GM18951 (cell line): ENCODE results near the gene HS6ST1.

ENCODE experiments used
- POLR2A ChIP-seq: IDR thresholded peaks from 4 replicates; pipeline ENCODE4 v1.6.1; 2011; ENCODE audit warnings: mild to moderate bottlenecking; ENCODE audit not compliant: insufficient read length, insufficient read depth; ENCODE audit errors: extremely low read depth
- in situ Hi-C: fragments of 300-500 bp; cut with MboI; formaldehyde crosslinking; loops from one replicate; pipeline ENCODE4 v1.12.0; 2022; ENCODE audit warnings: low sequenced_read_pairs, mixed read lengths, inconsistent platforms; ENCODE audit not compliant: unreplicated experiment

Gene HS6ST1

DNA sequence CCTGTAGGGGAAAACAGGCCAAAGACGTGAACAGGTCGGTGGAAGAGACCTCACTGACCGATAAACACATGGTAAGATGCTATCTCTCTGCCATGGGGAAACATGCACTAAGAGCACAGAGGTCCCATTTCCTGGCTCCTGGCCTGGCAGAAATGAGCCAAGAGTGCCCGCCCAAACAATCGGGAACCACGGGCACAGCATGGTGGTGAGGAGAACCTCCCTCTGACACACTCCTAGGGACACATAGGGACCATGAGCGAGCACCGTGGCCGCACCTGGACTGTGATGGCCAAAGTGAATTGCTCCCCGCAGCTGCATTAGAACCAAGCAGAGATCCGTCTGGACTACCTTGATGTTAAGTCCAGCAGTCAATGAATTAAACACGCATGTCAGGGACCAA, 11.1 kb downstream of the HS6ST1 start:
- in situ Hi-C loops = no loop called here
- TF ChIP-seq POLR2A = no peak

DNA sequence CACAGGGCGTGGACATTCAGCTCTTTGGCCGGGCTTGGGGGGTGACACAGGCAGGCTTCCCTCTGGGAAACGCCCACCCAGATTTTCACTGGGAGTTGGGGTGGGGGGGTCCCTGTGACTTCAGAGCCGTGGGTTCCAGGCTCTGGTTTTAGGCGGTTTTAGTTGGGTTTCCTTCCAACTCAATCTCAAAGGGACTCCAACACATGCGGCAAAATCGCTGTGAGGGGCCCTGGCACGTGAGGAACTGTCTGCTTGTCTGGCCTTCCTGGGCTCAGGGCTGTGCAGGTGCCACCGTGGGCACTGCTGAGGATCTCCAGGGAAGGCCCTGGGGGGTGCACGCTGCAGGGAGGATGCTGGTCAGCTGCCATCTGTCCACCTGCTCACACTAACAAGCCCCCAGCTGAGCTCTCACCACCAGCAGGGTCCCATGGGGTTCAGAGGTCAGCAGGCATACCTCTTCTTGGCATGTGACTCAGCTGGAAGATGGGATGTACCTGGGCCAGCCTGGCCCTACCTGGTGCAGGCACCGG, 11.7 kb downstream of the HS6ST1 start:
- TF ChIP-seq POLR2A = no peak
- in situ Hi-C loops = no loop called here

DNA sequence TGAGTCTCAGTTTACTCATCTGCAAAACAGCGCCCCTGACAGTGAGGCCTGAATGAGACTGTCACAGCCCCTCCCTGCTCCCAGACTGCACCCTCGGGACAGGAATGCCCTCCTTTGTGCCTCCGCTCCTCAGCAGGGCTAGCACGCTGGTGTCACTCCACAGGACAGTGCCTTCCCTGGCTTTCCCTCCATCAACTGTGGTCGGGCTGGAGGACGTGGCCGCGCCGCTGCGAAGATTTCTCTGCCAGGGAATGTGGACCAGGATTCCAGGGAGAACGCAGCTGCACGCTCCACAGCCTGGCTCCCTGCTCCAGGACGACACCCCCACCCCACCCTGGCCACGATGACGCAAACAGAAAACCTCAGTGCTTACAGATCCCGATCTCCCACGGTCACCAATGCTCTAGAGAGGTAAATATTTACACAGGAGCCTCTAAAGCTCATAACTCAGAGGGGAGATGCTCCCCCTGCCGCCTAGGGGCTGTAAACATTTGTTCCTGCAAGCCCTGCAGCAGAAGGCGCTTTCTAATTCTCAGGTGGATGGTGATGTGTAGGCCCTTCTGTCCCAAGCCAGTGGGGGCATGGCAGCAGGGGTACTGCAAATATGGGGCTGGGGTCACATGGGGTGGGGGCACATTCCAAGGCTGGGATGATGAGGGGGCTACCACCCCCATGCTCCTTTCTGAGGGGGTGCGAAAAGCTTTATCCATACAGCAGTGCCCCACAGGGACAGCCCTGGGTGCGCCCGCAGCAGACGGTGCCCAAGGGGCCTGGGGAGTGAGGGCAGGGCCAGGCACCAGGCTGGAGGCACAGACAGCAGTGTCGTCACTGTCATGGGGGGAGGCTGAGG, 12.4 kb downstream of the HS6ST1 start:
- in situ Hi-C loops = no loop called here
- no peak for TF ChIP-seq POLR2A

DNA sequence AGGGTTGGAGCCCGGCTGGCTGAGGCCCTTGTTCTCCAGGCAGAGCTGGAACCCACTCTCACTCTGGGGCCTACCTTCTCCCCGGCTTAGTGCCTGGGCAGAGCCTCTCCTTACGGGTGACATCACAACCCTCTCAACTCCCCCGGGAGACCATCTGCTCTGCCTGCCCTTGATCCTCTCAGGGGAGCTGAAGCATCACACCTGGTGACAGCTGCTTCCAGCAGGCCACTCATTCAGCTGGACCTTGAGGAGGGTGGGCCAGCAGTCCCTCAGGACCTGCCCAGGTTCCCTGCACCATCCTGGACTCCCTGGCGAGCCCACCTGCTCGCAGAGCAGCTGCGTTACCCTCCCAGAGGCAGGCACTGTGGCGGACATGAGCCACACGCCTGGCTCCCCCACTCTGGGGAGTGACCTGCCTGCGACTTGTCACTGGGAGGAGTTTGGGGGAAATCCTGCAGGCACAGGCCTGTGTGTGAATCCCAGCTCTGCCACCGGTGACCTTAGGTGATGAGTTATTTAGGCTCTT, 13.1 kb downstream of the HS6ST1 start:
- no peak for TF ChIP-seq POLR2A
- in situ Hi-C loops = no loop called here

DNA sequence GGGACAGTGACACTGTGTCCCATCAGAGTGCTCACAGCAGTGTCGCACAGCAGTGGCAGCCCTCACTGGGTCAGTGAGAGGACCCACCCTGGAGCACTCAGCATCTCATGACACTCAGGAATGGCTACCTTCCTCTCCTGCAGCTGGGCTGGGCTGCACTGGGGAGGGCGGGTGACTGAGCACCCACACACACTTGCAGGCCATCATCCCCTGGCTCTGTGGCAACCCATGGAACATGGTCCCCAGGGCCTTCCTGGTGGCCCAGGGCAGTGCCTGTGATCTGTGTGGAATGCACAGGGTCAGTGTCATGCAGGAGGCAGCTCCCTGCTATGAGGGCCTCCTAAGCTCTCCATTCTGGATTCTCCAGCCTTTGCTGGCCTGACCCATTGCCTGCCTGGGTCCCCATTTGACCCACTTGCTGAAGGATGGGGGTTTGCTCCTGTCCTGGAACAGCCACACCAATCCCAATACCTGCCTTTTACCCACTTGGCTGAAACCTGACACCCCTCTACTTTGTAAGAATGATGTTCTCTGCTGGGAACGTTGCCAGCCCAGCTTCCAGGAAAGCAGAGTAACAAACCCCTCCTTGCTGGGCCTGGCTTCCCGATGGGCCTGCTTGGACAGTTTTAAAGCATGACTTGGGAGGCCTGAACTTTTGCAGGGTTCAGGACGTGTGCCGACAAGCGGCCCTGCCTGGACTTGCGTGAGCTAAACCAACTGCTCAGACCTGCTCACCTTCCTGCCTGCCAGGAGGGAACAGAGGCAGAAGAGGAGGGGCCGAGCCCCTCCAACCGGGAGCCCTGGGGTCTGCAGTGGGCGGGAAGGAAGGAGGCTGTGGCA, 13.7 kb downstream of the HS6ST1 start:
- no peak for TF ChIP-seq POLR2A
- in situ Hi-C loops = no loop called here

DNA sequence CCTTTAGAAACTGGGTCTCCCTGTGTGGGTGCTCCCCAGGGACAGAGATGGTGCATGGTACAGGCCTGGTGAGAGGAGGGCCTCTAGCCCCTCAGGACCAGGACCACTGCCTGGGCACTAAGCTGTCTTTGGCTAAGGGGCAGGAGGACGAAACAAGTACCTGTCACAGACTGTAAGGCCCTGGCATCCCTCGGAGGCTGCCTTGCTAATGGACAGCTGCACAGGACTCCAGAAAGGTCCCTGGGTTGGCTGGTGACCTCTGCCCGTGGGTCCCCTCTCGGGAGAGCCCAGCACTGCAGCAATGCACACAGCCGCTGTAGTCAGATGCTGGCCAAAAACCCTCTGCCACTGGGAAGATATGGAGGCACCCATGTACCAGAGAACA, 14.3 kb downstream of the HS6ST1 start:
- in situ Hi-C loops = no loop called here
- TF ChIP-seq POLR2A = no peak

DNA sequence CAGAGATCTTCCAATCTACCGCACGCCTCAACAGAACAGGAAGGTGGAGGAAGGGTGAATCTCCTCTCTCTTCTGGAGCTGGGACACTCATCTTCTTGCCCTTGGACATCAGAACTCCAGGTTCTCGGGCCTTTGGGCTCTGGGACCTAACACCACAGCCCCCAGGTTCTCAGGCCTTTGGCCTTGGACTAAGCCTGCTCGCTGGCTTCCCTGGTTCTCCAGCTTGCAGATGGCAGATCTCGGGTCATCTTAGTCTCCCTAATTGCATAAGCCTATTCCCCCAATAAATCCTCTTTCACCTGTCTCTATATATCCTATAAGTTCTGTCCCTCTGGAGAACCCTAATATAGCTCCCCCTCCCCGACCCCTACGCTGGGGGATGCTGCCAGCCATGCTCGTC, 14.8 kb downstream of the HS6ST1 start:
- in situ Hi-C loops = no loop called here
- no peak for TF ChIP-seq POLR2A

DNA sequence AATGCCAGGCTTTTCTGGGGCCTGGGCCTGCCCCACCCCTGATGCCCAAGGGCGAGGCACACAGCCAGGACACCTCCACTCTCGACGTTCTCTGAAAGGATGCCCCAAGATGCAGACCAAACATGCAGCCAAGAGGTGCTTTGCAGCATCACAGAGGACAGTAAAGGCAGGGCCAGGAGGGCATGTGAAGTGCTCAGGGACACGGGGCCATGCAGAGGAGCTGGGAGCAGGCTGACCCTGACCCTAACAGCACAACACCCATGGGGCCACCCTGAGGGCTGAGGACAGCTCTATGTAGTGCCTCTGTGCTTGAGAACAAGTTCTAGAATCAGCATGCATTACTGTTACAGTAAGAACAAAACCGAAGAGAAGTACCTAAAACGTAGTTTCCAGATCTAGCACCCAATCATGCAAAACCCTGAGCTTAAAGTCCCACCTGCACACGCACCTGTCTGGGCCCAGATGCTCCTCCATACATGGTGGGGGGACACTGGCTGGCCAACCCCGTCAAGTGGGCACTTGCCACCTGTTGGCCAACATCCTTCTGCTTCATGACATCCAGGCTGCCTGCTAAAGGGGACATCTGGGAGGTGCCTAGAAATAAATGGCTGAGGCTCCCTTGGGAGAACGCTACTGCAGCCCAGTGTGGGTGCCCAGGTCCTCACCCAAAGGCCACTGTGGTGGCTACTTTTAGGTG, 15.4 kb downstream of the HS6ST1 start:
- in situ Hi-C loops = no loop called here
- no peak for TF ChIP-seq POLR2A

DNA sequence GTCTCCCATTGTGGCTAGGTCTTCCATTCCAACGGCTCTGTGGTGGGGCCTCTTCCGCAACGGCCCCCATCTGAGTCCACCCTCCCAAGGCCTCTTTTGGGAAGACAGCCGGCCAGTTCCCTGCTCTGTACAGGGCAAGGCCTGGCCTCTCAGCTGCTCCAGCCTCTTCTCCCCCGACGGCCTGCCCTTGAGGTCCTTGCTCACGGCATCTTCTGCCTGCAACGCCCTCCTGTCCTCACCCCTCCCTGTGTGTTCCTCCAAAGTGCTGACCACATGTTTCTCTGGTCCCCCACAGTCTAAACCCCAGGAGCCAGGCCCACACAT, 16.0 kb downstream of the HS6ST1 start:
- TF ChIP-seq POLR2A = no peak

DNA sequence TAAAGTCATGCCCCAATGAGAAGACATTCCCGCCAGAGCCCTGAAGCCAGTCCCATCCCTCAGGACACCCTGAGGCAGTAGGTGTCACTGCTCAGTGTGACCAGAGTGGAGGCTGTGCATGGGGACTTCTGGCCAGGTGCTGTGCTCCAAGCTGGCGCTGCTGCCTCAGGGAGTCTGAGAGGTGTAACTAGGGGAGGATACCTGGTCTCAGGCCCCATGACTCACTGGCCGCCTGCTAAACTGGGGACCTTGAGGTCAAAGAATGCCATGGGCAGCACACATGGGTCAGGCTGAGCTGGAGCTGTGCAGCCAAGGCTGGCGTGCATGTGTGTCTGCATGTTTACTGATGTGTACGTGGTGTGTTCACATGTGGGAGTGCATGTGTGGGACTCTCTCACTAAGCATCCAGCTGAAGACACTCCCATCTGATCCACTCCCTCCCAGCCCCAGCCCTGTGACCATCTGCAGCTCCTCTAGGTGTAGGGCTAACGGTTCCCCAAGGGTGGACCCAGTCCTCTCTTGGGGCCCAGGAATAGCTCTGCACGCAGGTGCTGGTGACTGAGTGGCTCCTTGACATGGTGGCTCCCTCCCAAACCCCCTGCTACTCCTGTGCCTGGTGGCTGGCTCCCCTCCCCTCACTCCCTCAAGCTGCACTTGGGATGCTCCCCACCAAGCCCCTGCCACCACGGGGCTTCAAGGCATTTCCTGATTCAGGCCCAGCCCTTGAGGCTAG, 16.5 kb downstream of the HS6ST1 start:
- in situ Hi-C loops = no loop called here
- TF ChIP-seq POLR2A = no peak

More for the DNA sequence above, 16.0 kb downstream of the HS6ST1 start:
- in situ Hi-C loops = no loop called here

DNA sequence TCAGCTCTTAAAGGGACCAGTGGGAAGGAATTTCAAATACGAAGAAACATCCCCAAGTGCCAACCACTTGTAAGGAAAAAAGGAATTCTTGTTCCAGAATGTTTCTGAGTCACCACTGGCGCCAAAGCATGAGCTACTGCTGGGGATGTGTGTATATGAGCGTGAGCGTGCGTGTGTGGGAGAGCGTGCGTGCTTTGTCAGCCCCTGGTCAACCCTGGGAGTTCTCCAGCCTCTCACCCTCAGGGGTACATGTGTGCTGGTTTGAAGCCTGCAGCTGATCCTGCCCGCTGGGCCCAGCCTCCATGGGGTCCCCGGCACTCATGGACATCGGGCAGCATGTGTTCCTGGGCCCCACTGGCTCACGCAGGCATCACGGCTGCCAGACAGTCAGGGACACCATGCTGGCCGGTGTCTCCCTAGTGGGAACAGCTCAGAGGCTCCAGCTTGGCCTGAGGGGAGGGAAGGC, 17.1 kb downstream of the HS6ST1 start:
- in situ Hi-C loops = no loop called here
- TF ChIP-seq POLR2A = no peak

DNA sequence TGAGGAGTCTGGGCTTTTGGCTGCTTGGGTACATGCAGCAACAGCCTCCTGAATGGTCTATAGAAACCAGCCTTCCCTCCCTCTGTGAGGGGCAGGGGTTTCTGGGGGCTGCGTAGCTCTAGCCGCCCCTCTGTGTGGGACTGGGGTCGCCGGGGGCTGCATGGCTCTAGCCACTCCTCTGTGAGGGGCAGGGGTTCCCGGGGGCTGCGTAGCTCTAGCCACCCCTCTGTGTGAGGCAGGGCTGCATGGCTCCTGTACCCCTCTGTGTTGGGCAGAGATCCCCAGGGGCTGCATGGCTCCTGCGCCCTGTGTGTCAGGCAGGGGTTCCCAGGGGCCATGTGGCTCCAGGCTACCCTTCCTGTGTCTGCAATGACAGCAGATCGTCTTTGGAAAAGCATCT, 17.6 kb downstream of the HS6ST1 start:
- in situ Hi-C loops = no loop called here
- TF ChIP-seq POLR2A = no peak
